Sigmoid colon (tissue), 7 donors: ENCODE results near the gene RNF225. TPM values are rescaled to one million over a fixed set of nuclear protein-coding genes. Genes with fewer than 3 reads are reported as not detected.

Experiments
- DNase-seq: peaks from one replicate; pipeline ENCODE4 v3.0.0-alpha.2; 2019
- H3K27ac ChIP-seq, 4 donors: fragments of 200-600 bp; sonication (generic); one replicate each; pipeline ENCODE4 v1.5.1; 2016 to 2019; ENCODE audit warnings: mild to moderate bottlenecking in 1 of 4
- H3K27me3 ChIP-seq, 3 donors: fragments of 200-600 bp; sonication (generic); one replicate each; pipeline ENCODE4 v1.5.1; 2019; ENCODE audit warnings: mild to moderate bottlenecking in 1 of 3
- H3K36me3 ChIP-seq, 4 donors: fragments of 200-600 bp; sonication (generic); one replicate each; pipeline ENCODE4 v1.5.1; 2016 to 2019
- H3K4me1 ChIP-seq, 4 donors: fragments of 200-600 bp; sonication (generic); one replicate each; pipeline ENCODE4 v1.5.1; 2017 to 2019
- H3K4me3 ChIP-seq, 4 donors: fragments of 200-600 bp; sonication (generic); one replicate each; pipeline ENCODE4 v1.5.1; 2017 to 2019; ENCODE audit warnings: mild to moderate bottlenecking in 2 of 4, moderate library complexity in 1 of 4
- H3K9me3 ChIP-seq, 4 donors: fragments of 200-600 bp in 3 of 4; sonication (generic) in 3 of 4; one replicate each; pipeline versions ENCODE4 v1.5.1 to v1.6.1; 2013 to 2019
- CTCF ChIP-seq, 4 experiments: fragments of 450-650 bp in 3 of 4; fragments of 200-600 bp in 1 of 4; IDR thresholded peaks; one replicate each; pipeline ENCODE4 v1.5.1; 2016 to 2019; ENCODE audit warnings: antibody characterized with exemption in 4 of 4, mild to moderate bottlenecking in 3 of 4, moderate library complexity in 2 of 4
- EP300 ChIP-seq, 4 donors: sonication (generic); formaldehyde crosslinking; IDR thresholded peaks; one replicate each; pipeline ENCODE4 v1.6.1; 2017; ENCODE audit warnings: antibody characterized with exemption in 4 of 4
- POLR2A ChIP-seq, 2 donors: fragments of 450-650 bp; IDR thresholded peaks; one replicate each; pipeline ENCODE4 v1.6.1; 2016; ENCODE audit warnings: antibody characterized with exemption in 2 of 2, mild to moderate bottlenecking in 2 of 2, moderate library complexity in 2 of 2
- POLR2AphosphoS5 ChIP-seq, 4 donors: sonication (generic); formaldehyde crosslinking; IDR thresholded peaks; one replicate each; pipeline ENCODE4 v1.6.1; 2017; ENCODE audit warnings: antibody characterized with exemption in 4 of 4
- WGBS, 2 donors: extraction: QIAGEN DNeasy Blood & Tissue Kit; methylation state at CpG; one replicate each; pipeline ENCODE4 v1.1.7; 2013; 5-methylcytosine and 5-hydroxymethylcytosine counted together
- intact Hi-C: fragments of 100-400 bp; cut with DNase I; formaldehyde crosslinking; loops from one replicate; pipeline ENCODE4 v1.15.1; 2023
- polyA plus RNA-seq, 3 donors: library from polyadenylated mRNA; stranded (reverse); fragments of 200-250 nt; gene quantifications; one replicate each; pipeline ENCODE4 v1.2.3, GENCODE V29; 2013
- total RNA-seq, 4 donors: library from RNA; depleted of rRNA; stranded (reverse); fragments of >200 nt; gene quantifications; one replicate each; pipeline ENCODE4 v1.1.0, GENCODE V29; 2016
- donor health status: healthy with polysubstance abuse.
- donor health status: Bipolar disorder and iron deficiency.
- donor health status: healthy.

Gene RNF225
- total and polyA plus RNA-seq, 7 donors: 0.07 TPM; not detected in 6

- 28 to 68% methylated on average over 75 of the region's 75 CpGs for WGBS, 2 donors
- intact Hi-C loops: no loop called here
- TF ChIP-seq EP300 (IDR thresholded peaks at IDR 0.05): no peak
- TF ChIP-seq POLR2AphosphoS5 (IDR thresholded peaks at IDR 0.05): no peak
- TF ChIP-seq POLR2A (IDR thresholded peaks at IDR 0.05): no peak
- no peak for TF ChIP-seq CTCF (IDR thresholded peaks at IDR 0.05)
- Histone ChIP-seq H3K36me3 (no peaks in the 10 kb centered on the region), H3K4me3 (peak overlapping the region in 3 of 4 donors; percentile 16 to 24 (median 20)), H3K9me3 (no peaks in the 10 kb centered on the region), H3K27me3 (peaks cover 23 to 55% (median 53%) of the 10 kb centered on the region in 3 donors), H3K4me1 (peaks cover 0 to 26% (median 13%) of the 10 kb centered on the region in 4 donors), H3K27ac (no peak overlapping the region)
- no peak for DNase-seq
Observed at GRCh38 chr19:58356766-58357480, 38.5 kb upstream of the RNF225 start.

GRCh38 chr19:58357481-58358145 lies 37.8 kb upstream of the RNF225 start:
- no peak overlapping the region for H3K27ac ChIP-seq

GRCh38 chr19:58361900-58362271 lies 33.6 kb upstream of the RNF225 start:
- no peak for TF ChIP-seq POLR2AphosphoS5 (IDR thresholded peaks at IDR 0.05)
- no peak for TF ChIP-seq POLR2A (IDR thresholded peaks at IDR 0.05)
- no peak for TF ChIP-seq EP300 (IDR thresholded peaks at IDR 0.05)
- no peak for TF ChIP-seq CTCF (IDR thresholded peaks at IDR 0.05)
- Histone ChIP-seq H3K36me3 (no peaks in the 10 kb centered on the region), H3K27ac (peak overlapping the region; percentile 87 to 96 (median 93)), H3K9me3 (no peaks in the 10 kb centered on the region), H3K4me1 (peaks cover 0 to 13% (median 3%) of the 10 kb centered on the region in 4 donors), H3K4me3 (peak overlapping the region; percentile 69 to 78 (median 72)), H3K27me3 (peaks cover under 1 to 10% (median 9%) of the 10 kb centered on the region in 3 donors)
- intact Hi-C loops: loop anchor here (1.0 to 2.0 kb wide), 4 partner anchors 19 to 79 kb away; partner anchors contain the start of genes ZNF132 and ZNF837
- WGBS, 2 donors: 5 to 11% methylated on average over 28 of the region's 28 CpGs
- no peak for DNase-seq

More at GRCh38 chr19:58357481-58358145, 37.8 kb upstream of the RNF225 start:
- no peak for DNase-seq
- no peak for TF ChIP-seq EP300 (IDR thresholded peaks at IDR 0.05)
- no peak for TF ChIP-seq POLR2AphosphoS5 (IDR thresholded peaks at IDR 0.05)
- no peak for TF ChIP-seq POLR2A (IDR thresholded peaks at IDR 0.05)
- TF ChIP-seq CTCF (IDR thresholded peaks at IDR 0.05): no peak
- 74 to 86% methylated on average over 19 of the region's 19 CpGs for WGBS, 2 donors
- intact Hi-C loops: no loop called here
- H3K4me3 ChIP-seq: no peak overlapping the region
- H3K9me3 ChIP-seq: no peaks in the 10 kb centered on the region
- no peaks in the 10 kb centered on the region for H3K36me3 ChIP-seq
- peaks cover 0 to 26% (median 13%) of the 10 kb centered on the region in 4 donors for H3K4me1 ChIP-seq
- peaks cover 17 to 48% (median 46%) of the 10 kb centered on the region in 3 donors for H3K27me3 ChIP-seq

GRCh38 chr19:58362272-58362994 lies 33.0 kb upstream of the RNF225 start, which contains the start of gene ZNF497:
ZNF497 (minus strand) TSS chr19:58362751; CDS start chr19:58357635, 5,116 bp downstream.
- Histone ChIP-seq H3K4me3 (peak within 1 kb of the TSS; percentile 69 to 78 (median 72)), H3K9me3 (no peaks in the 10 kb centered on the region), H3K36me3 (no peaks in the 10 kb centered on the region), H3K4me1 (peaks cover 0 to 9% (median 3%) of the 10 kb centered on the region in 4 donors), H3K27ac (peak within 1 kb of the TSS; percentile 87 to 96 (median 93)), H3K27me3 (peaks cover 0 to 10% (median 9%) of the 10 kb centered on the region in 3 donors)
- 0% methylated on average over 74 of the region's 74 CpGs for WGBS, 2 donors
- DNase-seq: peak; percentile 98
- TF ChIP-seq POLR2AphosphoS5 (IDR thresholded peaks at IDR 0.05) (peak; percentile 60 to 91 (median 80)), CTCF (IDR thresholded peaks at IDR 0.05) (peak in 1 of 4 experiments; percentile 8), POLR2A (IDR thresholded peaks at IDR 0.05) (peak; percentile 52 to 68), EP300 (IDR thresholded peaks at IDR 0.05) (peak in 1 of 4 donors; percentile 41)
- intact Hi-C loops: loop anchor here (1.0 to 2.0 kb wide), 4 partner anchors 18 to 78 kb away; partner anchors contain the start of genes ZNF132 and ZNF837
